OCI-LY3 (cell line): Measurements from ENCODE around the gene PDE10A.
"Not testable (repeated sequence)": the region's sequence is repeated elsewhere in the genome, so short reads cannot be mapped to it uniquely, and the experiment has no call there.

Experiments used
- H2AFZ ChIP-seq: fragments of 200-600, 300-600 bp; shearing (Covaris generic); 2 replicates; pipeline ENCODE4 v1.6.0; 2014; ENCODE audit warnings: antibody characterized with exemption, low read depth, low read length
- H3K27ac ChIP-seq: fragments of 200-600, 300-600 bp; sonication (generic); 2 replicates; pipeline ENCODE4 v1.5.1; 2014; ENCODE audit warnings: mild to moderate bottlenecking, low read length, moderate library complexity, mixed read lengths
- H3K27me3 ChIP-seq: fragments of 200-600, 300-600 bp; sonication (generic); 2 replicates; pipeline ENCODE4 v1.6.1; 2014; ENCODE audit warnings: low read depth, low read length, mixed read lengths
- H3K36me3 ChIP-seq: fragments of 200-600, 300-600 bp; sonication (generic); replicated peaks from 2 replicates; pipeline ENCODE3; 2014; ENCODE audit warnings: low read depth, low read length, mixed read lengths
- H3K4me1 ChIP-seq: fragments of 300-600, 200-600 bp; sonication (generic); 2 replicates; pipeline ENCODE4 v1.6.1; 2014; ENCODE audit warnings: low read length, mixed read lengths
- H3K4me2 ChIP-seq: fragments of 200-600, 300-600 bp; sonication (generic); 2 replicates; pipeline ENCODE4 v1.6.1; 2014; ENCODE audit warnings: low read length, mixed read lengths
- H3K4me3 ChIP-seq: fragments of 300-600, 200-600 bp; sonication (generic); 2 replicates; pipeline ENCODE4 v1.5.1; 2014; ENCODE audit warnings: antibody characterized with exemption, mild to moderate bottlenecking, low read length, moderate library complexity
- H3K79me2 ChIP-seq: fragments of 300-600, 200-600 bp; shearing (Covaris generic); 2 replicates; pipeline ENCODE4 v1.6.1; 2014; ENCODE audit warnings: mild to moderate bottlenecking, low read length, mixed read lengths
- H3K9ac ChIP-seq: fragments of 300-600, 200-600 bp; shearing (Covaris generic); 2 replicates; pipeline ENCODE4 v1.6.0; 2014; ENCODE audit warnings: mild to moderate bottlenecking, low read length, moderate library complexity
- H3K9me3 ChIP-seq: fragments of 200-600, 300-600 bp; shearing (Covaris generic); 2 replicates; pipeline ENCODE4 v1.6.1; 2014; ENCODE audit warnings: low read length, mixed read lengths; ENCODE audit not compliant: insufficient read depth
- H4K20me1 ChIP-seq: fragments of 200-600, 300-600 bp; sonication (generic); 2 replicates; pipeline ENCODE4 v1.6.1; 2016; ENCODE audit warnings: low read length, mixed read lengths; ENCODE audit not compliant: insufficient read depth
- CTCF ChIP-seq: fragments of 200-600, 300-600 bp; sonication (generic); IDR thresholded peaks from 2 replicates; pipeline ENCODE4 v1.5.1; 2014; ENCODE audit warnings: antibody characterized with exemption, low read length, low read depth
- EZH2phosphoT487 ChIP-seq: fragments of 200-600 bp; shearing (Covaris generic); IDR thresholded peaks from 2 replicates; pipeline ENCODE4 v1.6.1; 2018; ENCODE audit warnings: antibody characterized with exemption, mixed run types, low read depth

PDE10A gene

GRCh38 chr6:165597821-165598220 lies 65.2 kb downstream of the PDE10A start:
- Histone ChIP-seq H3K4me2 (no peak overlapping the region), H3K9ac (no peak overlapping the region), H3K4me3 (no peak overlapping the region), H3K9me3 (no peaks in the 10 kb centered on the region), H4K20me1 (no peaks in the 10 kb centered on the region), H3K79me2 (no peaks in the 10 kb centered on the region), H3K4me1 (no peaks in the 10 kb centered on the region), H3K36me3 (no peaks in the 10 kb centered on the region), H3K27ac (no peak overlapping the region), H3K27me3 (no peaks in the 10 kb centered on the region), H2AFZ (no peak overlapping the region)
- TF ChIP-seq EZH2phosphoT487 (no peak), CTCF (no peak)

GRCh38 chr6:165594584-165595333 lies 68.3 kb downstream of the PDE10A start:
- no peak overlapping the region for H2AFZ ChIP-seq
- no peaks in the 10 kb centered on the region for H3K79me2 ChIP-seq
- TF ChIP-seq EZH2phosphoT487 = no peak
- TF ChIP-seq CTCF = no peak
- H3K4me3 ChIP-seq = no peak overlapping the region
- no peaks in the 10 kb centered on the region for H3K4me1 ChIP-seq
- H3K4me2 ChIP-seq = no peak overlapping the region
- no peaks in the 10 kb centered on the region for H4K20me1 ChIP-seq
- no peaks in the 10 kb centered on the region for H3K27me3 ChIP-seq
- H3K27ac ChIP-seq = no peak overlapping the region
- H3K9me3 ChIP-seq = no peaks in the 10 kb centered on the region
- H3K36me3 ChIP-seq = no peaks in the 10 kb centered on the region
- H3K9ac ChIP-seq = no peak overlapping the region

- H3K4me2 ChIP-seq, H3K79me2 ChIP-seq, H4K20me1 ChIP-seq, H3K27me3 ChIP-seq, H3K9ac ChIP-seq, H3K4me1 ChIP-seq, H3K27ac ChIP-seq, H3K36me3 ChIP-seq, H3K4me3 ChIP-seq, H3K9me3 ChIP-seq, H2AFZ ChIP-seq: not testable (repeated sequence)
Observed at GRCh38 chr6:165592947-165593346, 70.1 kb downstream of the PDE10A start.

- H3K9me3 ChIP-seq = no peaks in the 10 kb centered on the region
- H4K20me1 ChIP-seq = no peaks in the 10 kb centered on the region
- H2AFZ ChIP-seq = no peak overlapping the region
- H3K36me3 ChIP-seq = no peaks in the 10 kb centered on the region
- TF ChIP-seq CTCF (no peak), EZH2phosphoT487 (no peak)
- H3K79me2 ChIP-seq = no peaks in the 10 kb centered on the region
- H3K4me3 ChIP-seq = no peak overlapping the region
- H3K27ac ChIP-seq = no peak overlapping the region
- no peaks in the 10 kb centered on the region for H3K4me1 ChIP-seq
- no peaks in the 10 kb centered on the region for H3K27me3 ChIP-seq
- no peak overlapping the region for H3K4me2 ChIP-seq
- H3K9ac ChIP-seq = no peak overlapping the region
Observed at GRCh38 chr6:165588515-165588914, 74.5 kb downstream of the PDE10A start.
